HPDE6-E6E7 (cell line): ENCODE results near the gene BLCAP.
"Not testable (repeated sequence)": the region's sequence is repeated elsewhere in the genome, so short reads cannot be mapped to it uniquely, and the experiment has no call there.

ENCODE experiments used
- DNase-seq: peaks from one replicate; pipeline ENCODE4 v3.0.0; 2011; ENCODE audit warnings: missing footprints; ENCODE audit errors: extremely low spot score

BLCAP gene

GRCh38 chr20:37558306-37558705 is 30.6 kb upstream of the BLCAP start:
- no peak for DNase-seq

DNA sequence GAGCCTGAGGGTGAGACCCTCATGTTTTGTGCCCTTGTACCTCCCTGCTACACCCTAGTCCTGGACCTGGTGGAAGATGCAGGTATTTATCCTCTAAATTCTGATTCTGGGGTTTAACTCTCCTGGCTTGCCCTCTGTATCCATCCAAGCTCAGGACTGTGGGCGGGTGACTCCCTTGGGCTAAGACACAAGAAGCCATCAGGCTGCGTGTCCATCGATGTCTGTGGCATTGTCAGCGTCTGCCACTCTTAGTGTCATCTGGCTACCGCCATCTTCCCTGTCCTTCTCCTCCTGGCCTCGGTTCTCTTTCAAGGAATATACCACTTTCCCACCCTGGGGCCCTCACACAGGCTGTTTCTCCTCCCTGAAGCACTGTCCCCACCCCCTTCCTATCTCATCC is 28.9 kb upstream of the BLCAP start:
- DNase-seq: no peak

- DNase-seq: not testable (repeated sequence)
Measured at GRCh38 chr20:37554721-37555298, 27.1 kb upstream of the BLCAP start.

GRCh38 chr20:37552415-37552814 is 24.7 kb upstream of the BLCAP start:
- no peak for DNase-seq

DNA sequence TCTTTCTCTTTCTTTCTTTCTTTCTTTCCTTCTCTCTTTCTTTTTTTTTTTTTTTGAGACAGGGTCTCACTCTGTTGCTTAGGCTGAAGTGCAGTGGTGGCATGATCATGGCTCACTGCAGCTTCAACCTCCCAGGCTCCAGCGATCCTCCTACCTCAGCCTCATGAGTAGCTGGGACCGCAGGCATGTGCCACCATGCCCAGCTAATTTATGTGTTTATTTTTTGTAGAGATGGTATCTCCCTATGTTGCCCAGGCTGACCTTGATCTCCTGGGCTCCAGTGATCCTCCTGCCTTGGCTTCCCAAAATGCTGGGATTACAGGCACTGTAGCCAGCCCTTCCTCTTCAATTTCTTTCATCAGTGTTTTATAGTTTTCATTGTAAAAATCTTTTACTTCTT is 24.0 kb upstream of the BLCAP start:
- not testable (repeated sequence) for DNase-seq

- not testable (repeated sequence) for DNase-seq
Measured at GRCh38 chr20:37550101-37550920, 22.6 kb upstream of the BLCAP start.

DNA sequence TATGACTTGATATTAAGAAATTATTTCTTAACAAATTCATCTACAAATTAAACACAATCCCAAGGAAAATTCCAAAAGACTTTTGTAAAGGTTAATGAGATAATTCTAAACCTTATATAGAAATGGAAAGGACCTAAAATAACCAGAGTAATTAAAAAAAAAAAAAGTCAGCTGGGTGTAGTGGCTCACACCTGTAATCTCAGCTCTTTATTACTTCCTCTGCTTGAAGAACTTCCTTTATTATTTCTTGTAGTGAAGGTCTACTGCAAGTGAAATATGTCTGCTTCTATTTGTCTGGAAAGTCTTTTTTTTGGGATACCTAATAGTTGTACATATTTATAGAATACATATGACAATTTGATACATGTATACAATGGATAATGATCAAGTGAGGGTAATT is 20.2 kb upstream of the BLCAP start:
- no peak for DNase-seq

DNA sequence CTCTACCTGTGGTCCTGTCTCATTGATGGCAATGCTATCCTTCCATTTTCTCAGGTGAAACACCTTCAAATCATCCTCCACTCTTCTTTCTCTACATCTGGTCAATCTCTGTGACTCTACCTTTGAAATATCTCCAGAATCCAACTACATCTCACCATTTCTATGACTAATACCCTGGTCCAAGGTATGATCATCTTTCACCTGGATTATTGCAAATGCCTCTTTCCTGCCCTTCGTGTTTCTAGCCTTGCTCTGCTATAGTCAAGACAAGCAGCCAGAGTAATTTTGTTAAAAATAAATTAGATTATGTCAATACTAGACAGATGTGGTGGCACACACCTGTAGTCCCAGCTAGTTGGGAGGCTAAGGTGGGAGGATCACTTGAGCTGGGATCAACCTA is 17.8 kb upstream of the BLCAP start:
- DNase-seq: no peak

GRCh38 chr20:37544386-37544785 is 16.7 kb upstream of the BLCAP start:
- no peak for DNase-seq

DNA sequence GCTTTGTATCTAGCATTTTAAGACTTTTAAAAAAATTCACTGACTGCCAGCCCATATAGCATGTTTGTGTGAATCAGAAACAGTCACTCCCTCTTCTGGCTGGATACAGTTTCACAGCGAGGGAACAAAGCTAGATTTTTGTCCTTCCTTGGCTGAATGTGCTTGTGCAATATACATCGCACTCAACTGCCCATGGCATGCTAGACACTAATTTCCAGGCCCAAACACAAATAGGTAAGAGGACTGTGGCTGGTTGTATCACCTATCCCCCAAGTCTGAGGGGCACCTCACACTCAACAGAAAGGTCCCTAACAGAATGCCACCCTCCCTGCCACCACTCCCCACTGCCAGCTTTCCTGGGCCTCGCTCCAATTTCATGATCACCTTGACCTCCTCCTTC is 16.2 kb upstream of the BLCAP start:
- DNase-seq: peak; percentile 85

DNA sequence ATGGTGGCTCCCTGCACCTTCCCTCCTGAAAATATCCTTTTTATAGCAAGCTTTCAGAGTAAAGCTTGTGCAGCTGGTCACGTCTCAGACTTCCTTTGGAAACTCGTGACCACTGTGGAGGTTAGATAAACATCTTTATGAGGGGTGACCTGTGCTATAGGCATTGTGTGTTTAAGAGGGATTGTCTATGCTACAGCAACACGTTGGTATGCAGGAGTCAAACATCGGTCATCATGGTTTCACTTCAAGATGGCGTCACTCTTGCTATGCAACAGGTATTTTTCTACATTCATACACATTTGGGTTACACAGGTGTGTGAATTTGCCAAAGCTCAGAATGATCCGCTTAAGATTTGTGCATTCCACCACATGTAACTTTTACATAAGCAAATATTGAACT is 14.6 kb upstream of the BLCAP start:
- DNase-seq: no peak

DNA sequence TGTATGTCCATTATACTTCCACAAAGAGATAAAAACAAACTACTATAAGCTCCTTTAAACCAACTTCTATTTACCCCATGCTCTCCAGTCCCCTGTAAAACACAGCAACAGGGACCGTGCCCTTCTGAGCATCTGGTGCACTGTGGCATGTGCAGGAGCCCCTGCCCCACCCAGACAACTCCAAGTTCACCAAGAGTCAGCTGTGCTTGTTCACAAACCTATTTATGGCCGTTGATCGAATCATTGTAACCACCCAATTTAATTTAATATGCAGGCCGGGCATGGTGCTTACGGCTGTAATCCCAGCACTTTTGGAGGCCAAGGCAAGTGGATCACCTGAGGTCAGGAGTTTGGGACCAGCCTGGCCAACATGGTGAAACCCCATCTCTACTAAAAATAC is 13.7 kb upstream of the BLCAP start:
- DNase-seq: no peak

DNA sequence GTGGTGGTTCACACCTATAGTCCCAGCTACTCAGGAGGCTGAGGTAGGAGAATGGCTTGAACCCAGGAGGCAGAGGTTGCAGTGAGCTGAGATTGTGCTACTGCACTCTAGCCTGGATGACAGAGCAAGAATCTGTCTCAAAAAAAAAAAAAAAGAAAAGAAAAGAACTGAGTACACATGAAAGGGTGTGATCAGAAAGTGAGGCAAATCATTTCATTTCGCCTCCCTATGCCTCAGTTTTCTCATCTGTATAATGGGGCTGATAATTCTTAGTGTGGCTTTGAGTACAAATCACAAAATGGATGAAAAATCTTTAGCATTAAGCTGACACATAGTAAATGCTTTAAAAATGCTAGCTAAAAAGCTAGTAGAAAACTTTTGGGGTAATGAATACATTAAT is 13.2 kb upstream of the BLCAP start:
- not testable (repeated sequence) for DNase-seq

DNA sequence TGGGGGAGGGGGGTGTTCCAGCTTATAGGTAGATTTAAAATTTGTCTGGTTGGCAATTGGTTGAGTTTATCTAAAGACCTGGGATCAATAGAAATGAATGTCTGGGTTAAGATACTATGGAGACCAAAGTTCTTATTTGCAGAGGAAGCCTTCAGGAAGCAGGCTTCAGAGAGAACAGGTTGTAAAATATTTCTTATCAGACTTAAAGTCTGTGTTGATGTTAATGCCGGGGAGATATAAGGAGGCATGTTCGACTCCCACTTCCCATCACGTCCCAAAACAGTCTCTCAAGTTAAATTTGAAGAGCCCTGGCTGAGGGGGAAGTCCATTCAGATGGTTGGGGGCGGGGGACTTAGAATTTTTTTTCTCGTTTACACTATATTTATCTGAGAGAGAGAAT is 12.3 kb upstream of the BLCAP start:
- DNase-seq: no peak

DNA sequence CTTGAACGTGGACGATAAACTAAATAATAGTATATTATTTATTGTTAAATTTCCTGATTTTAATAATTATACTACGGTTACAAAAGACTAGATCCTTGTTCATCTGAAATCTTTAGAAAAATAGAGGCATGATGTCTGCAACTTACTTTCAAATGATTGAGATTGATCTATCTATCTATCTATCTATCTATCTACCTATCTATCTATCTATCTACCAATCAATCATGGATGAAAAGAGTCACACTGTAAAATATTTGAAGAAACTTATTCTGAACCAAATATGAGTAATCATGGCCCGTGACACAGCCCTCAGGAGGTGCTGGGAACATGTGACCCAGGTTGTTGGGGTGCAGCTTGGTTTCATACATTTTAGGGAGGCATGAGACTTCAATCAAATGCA is 11.7 kb upstream of the BLCAP start:
- DNase-seq: no peak

- no peak for DNase-seq
Measured at GRCh38 chr20:37538003-37538402, 10.3 kb upstream of the BLCAP start.

DNA sequence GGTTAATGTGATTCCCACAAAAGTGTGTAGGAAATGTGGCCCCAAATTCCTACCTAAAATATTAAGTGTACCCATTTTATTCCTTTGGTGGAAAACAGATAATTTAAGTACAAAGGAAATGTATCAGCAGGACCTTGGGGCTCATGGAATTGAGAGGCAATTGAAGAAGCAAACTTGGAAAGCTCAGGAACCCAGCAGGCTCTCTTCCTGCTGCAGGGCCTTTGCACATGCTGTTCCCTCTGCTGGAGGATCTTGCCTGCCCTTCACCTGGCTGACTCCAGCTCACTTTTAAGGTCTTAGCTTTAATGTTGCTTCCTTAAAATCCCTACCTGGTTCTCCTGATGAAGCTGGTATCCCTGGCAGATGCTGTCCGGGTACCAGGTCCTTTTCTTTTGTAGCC is 9.8 kb upstream of the BLCAP start:
- no peak for DNase-seq

DNA sequence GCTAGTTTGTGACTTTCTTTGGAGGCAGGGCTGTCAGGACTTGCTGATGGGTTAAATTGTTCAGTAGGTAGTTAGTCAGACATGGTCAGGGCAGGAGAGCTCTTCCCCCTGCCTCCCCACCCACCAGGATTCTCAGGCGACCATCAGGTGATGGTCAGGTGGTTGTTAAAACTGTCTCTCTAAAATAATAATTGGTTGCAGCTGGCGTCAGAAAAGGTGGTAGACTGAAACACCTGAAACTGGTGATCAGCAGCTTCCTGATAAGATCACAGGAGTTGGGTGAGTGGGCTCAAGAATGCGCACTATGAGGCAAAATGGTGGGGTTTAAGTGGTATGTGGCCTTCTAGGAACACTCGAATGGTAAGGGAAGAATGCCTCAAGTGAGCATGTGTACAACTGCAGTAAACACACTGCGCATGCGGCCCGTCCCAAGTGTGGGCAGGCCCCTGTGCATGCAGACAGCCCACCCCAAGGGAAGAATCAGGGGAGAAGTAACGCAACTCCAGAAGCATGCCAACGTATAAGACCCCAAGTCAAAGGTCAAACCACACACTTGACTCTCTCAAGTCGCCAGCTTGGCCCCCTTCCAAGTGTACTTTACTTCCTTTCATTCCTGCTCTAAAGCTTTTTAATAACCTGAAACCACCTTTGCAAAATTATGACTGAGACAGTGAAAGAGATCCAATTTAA is 7.9 kb upstream of the BLCAP start:
- DNase-seq: no peak

- DNase-seq: peak; percentile 64
Measured at GRCh38 chr20:37534401-37535157, 6.9 kb upstream of the BLCAP start.

- DNase-seq: no peak
Measured at GRCh38 chr20:37533154-37533715, 5.6 kb upstream of the BLCAP start.

DNA sequence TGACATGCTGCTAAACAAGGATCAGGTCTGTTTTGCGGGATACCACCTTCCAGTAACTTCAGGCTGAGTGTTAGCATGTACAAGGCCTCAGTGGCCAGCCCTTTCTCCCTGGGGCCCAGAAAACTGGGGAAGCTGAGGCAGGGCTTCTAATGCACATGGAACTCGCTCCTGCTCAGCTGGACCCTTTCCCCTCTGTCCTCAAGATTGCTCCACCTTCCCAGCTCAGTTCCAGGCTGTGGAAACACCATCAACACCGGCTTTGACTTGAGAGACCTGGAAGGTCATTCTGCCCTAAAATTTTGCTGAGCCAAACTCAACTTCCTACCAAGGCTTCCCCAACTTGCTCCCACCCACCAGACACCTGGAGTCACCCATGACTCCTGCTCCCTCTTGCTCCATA is 4.2 kb upstream of the BLCAP start:
- no peak for DNase-seq

- DNase-seq: no peak
Measured at GRCh38 chr20:37530696-37531095, 3.0 kb upstream of the BLCAP start.
